Hematopoietic multipotent progenitor cell (in vitro differentiated cells): Measurements from ENCODE around the gene POLR2L. TPM values are rescaled to one million over a fixed set of nuclear protein-coding genes. Genes with fewer than 3 reads are reported as not detected.
A peak's percentile ranks its signal among the peaks of the same experiment; 100 is the strongest.

Experiments used
- DNase-seq, 3 donors: peaks; one replicate each; pipeline ENCODE4 v3.0.0-alpha.2; 2011 to 2015; ENCODE audit warnings: low read depth in 2 of 3, low spot score in 2 of 3
- total RNA-seq: library from RNA; depleted of rRNA; stranded (reverse); fragments of >200 nt; gene quantifications from one replicate; pipeline ENCODE4 v1.2.3, GENCODE V29; 2012

Gene POLR2L
- total RNA-seq, 1 donor, result 41.5 TPM

- no peak for DNase-seq
These were observed 27.2 kb upstream of the POLR2L start for GRCh38 chr11:869399-870126.

DNA sequence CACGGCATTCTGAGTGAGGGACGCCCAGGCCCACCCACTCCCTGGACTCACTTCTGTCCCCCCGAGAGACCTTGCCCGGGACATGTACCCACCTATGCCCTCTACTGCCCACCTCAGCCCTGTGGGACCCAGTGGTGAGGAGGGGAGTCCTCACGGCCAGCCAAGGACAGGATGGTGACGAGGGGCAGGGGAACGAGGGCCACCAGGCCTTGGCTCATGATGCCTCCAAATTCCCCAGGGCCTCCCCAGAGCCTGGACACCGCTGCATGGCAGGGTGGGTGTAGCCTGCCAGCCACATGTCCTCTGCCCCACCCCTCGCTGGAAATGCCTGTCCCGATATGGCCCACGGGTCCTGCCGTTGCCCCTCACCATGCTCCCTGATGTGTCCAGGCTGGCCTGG is 26.5 kb upstream of the POLR2L start:
- DNase-seq, result no peak

DNA sequence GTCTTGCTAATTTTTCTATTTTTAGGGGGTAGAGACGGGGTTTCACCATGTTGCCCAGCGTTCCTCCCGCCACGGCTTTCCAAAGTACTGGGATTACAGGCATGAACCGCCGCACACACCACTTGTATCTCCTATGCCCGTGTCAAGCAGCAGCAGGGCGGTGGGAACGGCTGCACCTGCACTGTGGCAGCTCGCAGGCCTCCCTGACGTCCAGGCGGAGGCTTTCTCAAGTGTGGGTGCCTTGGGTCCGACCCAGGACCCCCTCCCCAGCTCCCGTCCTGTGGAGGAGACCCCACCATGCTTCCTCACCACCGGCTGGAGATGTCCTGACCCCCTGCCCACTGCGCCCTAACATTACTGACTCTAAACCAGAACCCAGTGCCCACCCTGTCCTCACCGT is 26.1 kb upstream of the POLR2L start:
- no peak for DNase-seq

GRCh38 chr11:867856-868358 is 25.6 kb upstream of the POLR2L start:
- no peak for DNase-seq

- DNase-seq, result no peak
These were observed 24.2 kb upstream of the POLR2L start for GRCh38 chr11:866481-866880.

DNA sequence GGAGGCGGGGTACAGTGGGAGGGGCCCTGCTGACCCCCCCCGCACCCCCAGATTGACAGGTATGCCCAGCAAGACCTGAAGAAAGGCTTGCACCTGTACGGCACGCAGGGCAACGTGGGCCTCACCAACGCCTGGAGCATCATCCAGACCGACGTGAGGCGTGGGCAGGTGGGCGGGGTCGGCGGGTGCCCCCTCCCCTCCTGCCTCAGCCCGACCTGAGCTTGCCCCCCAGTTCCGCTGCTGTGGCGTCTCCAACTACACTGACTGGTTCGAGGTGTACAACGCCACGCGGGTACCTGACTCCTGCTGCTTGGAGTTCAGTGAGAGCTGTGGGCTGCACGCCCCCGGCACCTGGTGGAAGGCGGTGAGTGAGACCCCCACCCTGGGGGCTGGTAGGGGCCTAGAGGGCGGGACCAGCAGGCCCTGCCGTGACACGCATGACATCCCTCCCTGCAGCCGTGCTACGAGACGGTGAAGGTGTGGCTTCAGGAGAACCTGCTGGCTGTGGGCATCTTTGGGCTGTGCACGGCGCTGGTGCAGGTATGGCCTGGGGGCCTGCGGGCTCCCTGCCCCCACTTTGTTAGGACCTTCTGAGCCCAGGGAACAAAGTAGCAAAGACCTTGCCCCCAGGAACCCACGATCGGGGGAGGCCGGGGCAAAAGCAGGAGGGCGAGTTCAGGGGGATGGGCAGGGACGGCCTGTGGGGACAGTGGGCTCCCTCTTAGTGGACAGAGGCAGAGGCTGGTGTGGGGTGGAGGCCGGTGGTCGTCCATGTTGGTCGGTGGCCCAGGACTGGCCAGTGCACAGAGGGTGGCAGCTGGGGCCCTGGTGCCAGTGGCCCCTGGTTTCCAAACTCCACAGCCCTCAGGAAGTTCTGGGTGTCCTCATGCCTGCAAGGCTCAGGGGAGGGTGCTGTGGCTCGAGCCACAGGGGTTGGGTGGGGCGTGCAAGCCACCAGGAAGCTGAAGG is 23.4 kb upstream of the POLR2L start:
- DNase-seq, result no peak

DNA sequence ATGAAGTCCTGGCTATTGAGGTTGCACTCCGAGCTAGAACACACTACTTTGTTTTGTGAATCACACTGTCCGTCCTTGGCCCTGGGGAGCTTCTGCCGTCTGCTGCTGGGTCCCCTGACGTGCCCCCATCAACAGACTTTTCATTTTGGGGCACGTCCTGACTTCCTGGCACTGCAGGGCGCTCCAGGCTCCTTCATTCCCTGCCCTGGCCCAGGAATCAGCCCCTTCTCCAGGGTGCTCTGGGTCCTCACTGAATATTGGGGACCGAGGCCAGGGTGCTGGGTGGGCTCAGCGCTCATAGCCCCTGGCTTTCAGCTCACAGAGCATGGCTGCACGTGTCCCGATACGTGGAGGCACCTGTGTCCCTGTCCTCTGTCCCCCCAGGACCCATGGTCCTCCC is 22.6 kb upstream of the POLR2L start:
- no peak for DNase-seq

DNA sequence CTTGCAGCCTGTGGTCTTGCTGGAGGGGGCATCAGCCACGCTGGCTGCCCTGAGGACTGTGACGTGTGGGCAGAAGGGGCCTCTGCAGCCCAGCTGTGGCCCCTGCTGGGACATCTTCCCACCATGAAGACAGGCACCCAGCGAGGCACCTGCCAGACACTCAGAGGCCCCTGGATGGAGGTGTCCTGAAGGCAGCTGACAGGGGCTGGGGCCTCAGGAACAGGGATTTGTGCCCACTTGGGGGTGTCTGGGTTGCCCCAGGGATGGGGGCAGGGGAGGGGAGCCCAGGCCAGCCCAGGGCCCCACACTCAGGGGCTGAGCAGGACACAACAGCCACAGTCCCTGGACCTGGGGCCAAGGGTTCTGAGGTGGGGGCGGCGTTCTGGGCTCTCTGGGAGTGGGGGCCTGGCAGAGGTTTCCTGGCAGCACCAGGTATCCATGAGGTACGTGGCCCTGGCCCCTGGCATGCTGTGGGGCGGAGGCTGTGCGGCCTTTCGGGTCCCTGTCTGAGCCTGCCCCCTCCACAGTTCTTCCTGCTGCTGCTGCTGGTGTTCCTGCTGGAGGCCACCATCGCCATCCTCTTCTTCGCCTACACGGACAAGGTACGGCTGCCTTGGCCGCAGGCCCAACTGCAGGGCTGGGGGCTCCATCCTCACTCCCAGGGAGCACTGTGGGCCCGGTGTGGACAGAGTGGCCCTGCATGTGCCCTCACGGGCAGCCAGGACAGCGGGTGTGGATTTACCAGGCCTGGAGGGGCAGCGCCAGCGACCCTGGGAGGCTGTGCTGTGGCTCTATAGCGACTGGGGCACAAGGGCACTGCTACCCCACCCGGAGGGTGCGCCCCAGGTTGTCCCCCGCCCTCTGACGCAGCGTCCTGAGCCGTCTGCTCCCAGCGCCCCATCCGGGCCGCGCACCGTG is 21.8 kb upstream of the POLR2L start:
- no peak for DNase-seq

DNA sequence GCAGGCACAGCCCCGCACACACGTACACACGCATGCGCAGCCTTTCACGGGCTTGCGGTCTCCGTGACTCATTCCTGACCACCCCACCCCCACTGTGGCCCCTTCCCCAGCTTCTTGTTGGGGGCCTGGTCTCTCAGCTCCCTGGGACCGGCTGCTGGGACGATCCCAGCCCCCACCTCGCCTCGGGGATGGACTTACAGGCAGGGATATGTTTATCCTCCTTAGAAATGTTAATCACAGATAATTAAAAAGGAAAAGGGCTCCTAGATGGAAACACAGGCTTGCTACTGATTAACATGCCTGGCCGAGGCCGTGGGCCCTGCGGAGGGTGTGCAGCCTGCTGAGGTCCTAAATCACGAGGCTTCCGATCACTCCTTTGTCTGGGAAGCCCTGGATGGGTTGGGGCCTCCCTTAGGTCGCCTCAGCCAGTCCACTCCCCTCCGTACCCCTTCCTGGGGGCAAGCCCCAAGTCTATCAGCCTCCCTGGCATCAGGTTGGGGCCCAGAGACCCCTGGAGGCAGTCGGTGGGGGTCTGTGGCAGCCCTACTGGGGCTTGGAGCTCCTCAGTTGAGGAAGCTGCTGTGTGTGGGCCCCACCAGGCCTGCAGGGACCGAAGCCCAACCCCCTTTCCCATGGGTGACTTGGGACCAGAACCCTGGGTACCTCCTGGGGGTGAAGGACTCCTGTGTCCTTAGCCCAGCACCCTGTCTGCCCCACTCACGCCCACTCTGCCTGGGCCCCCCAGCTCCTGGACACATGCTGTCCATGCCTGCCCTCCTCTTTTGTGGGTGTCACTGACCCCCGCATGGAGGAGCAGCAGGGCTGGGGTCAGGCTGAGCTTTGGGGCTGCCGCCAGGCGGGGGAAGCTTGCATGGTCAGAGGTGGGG is 20.9 kb upstream of the POLR2L start:
- no peak for DNase-seq

GRCh38 chr11:862696-863022 is 20.3 kb upstream of the POLR2L start:
- DNase-seq, result no peak

GRCh38 chr11:862081-862661 is 19.8 kb upstream of the POLR2L start:
- DNase-seq, result no peak

GRCh38 chr11:861105-861479 is 18.8 kb upstream of the POLR2L start:
- no peak for DNase-seq

DNA sequence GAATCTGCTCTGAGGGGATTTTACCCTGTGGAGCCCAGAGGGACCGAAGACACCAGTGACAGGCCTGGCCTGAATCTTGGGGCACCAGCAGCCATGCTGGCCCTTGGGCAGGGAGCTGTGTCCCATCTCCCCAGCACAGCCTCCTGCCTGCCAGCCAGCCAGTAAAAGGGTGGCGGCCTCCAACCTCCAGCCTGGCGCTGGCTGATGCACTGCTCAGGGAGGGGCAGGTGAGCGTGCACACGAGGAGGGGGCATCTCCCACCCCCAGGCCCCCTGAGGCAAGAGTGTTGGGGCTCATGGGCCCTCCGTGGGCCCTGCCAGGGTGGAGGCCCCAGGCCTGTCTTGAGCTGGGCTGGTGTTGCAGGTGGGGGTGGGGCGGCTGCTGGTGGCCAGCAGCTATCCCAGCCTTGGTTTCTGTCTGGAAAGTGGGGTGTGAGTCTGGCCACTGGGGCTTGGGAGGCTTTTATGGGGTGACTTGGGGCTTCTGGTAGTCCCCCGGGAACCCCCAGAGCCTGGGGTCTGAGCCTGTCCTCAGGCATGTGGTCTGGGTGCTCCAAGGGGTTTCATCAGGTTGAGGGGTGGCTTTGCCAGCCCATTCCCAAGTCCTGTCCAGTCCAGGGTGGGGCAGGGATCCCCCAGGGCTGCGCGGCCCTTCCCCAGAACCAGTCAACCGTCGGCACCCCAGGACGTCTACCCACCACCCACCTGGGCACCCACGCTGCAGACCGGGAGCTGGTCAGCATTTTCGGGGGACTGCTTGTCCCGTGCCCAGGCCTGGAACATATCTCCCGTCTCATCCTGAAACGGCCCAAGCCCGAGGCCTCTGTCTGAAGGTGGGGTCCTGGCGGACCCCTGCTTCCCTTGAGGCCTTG is 18.1 kb upstream of the POLR2L start:
- no peak for DNase-seq

GRCh38 chr11:859394-860131 is 17.2 kb upstream of the POLR2L start:
- DNase-seq, result peak in 1 of 3 donors; percentile 58

DNA sequence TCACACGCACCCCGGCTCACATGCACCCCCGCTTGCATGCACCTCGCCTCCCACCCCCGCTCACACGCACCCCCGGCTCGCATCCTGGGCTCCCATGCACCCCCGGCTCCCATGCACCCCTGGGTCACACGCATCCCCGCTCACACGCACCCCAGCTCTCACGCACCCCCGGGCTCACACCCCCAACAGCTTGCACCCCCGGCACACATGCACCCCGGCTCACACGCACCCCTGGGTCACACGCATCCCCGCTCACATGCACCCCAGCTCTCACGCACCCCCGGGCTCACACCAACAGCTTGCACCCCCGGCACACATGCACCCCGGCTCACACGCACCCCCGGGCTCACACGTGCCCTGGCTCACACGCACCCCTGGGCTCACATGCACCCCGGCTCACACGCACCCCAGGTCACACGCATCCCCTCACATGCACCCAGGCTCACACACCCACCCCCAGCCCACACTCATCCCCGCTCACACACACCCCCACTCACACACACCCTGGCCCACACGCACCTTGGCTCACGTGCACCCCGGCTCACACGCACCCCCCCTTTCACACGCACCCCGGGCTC is 16.5 kb upstream of the POLR2L start:
- DNase-seq, result no peak

GRCh38 chr11:858053-858761 is 15.9 kb upstream of the POLR2L start:
- DNase-seq, result no peak

GRCh38 chr11:856397-856796 is 14.1 kb upstream of the POLR2L start:
- DNase-seq, result no peak
